K562 (cell line): ENCODE results near the gene ARHGEF12. TPM values are rescaled to one million over a fixed set of nuclear protein-coding genes. Genes with fewer than 3 reads are reported as not detected.
A peak's percentile ranks its signal among the peaks of the same experiment; 100 is the strongest.

Experiments used
- ASH1L ChIP-seq: fragments of 450-650 bp; IDR thresholded peaks from 2 replicates; pipeline ENCODE4 v1.6.1; 2018; ENCODE audit warnings: borderline replicate concordance, mild to moderate bottlenecking, low read depth; ENCODE audit not compliant: partially characterized antibody
- CSDE1 ChIP-seq, 2 experiments: fragments of 450-650 bp; IDR thresholded peaks; 2 replicates each; pipeline ENCODE4 v1.6.1; 2016; ENCODE audit warnings: mild to moderate bottlenecking in 1 of 2
- CTBP1 ChIP-seq: fragments of 450-650 bp; IDR thresholded peaks from 2 replicates; pipeline ENCODE4 v1.6.1; 2016; ENCODE audit warnings: borderline replicate concordance
- DACH1 ChIP-seq: fragments of 450-650 bp; IDR thresholded peaks from 2 replicates; pipeline ENCODE4 v1.6.1; 2018; ENCODE audit not compliant: partially characterized antibody
- DNMT1 ChIP-seq: fragments of 450-650 bp; IDR thresholded peaks from 2 replicates; pipeline ENCODE4 v1.6.1; 2016; ENCODE audit warnings: antibody characterized with exemption, mild to moderate bottlenecking
- GABPB2 ChIP-seq: fragments of 250-450 bp; sonication (Bioruptor Pico); conservative IDR thresholded peaks from 2 replicates; pipeline ENCODE4 v1.5.1; 2021; ENCODE audit warnings: mild to moderate bottlenecking
- HNRNPH1 ChIP-seq: fragments of 200-400 bp; formaldehyde crosslinking; optimal IDR thresholded peaks from 2 replicates; pipeline ENCODE3; 2017; ENCODE audit warnings: low read depth, mild to moderate bottlenecking, low read length, moderate library complexity
- MTA2 ChIP-seq: fragments of 450-650 bp; IDR thresholded peaks from 2 replicates; pipeline ENCODE4 v1.6.1; 2016; ENCODE audit warnings: low read depth
- NR2C1 ChIP-seq, 2 experiments: fragments of 450-650 bp; IDR thresholded peaks; 2 replicates each; pipeline ENCODE4 v1.6.1; 2017; ENCODE audit warnings: mild to moderate bottlenecking in 2 of 2, antibody characterized with exemption in 1 of 2, inconsistent platforms in 1 of 2, missing compliant biosample characterization in 1 of 2, missing genetic modification characterization in 1 of 2
- STAT5A ChIP-seq: IDR thresholded peaks from 2 replicates; pipeline ENCODE4 v1.6.1; 2012; ENCODE audit warnings: low read length, inconsistent platforms, borderline replicate concordance
- THRAP3 ChIP-seq: fragments of 450-650 bp; IDR thresholded peaks from 2 replicates; pipeline ENCODE4 v1.6.1; 2016; ENCODE audit warnings: mild to moderate bottlenecking, inconsistent platforms, borderline replicate concordance
- ZNF23 ChIP-seq: fragments of 250-450 bp; sonication (Bioruptor Pico); IDR thresholded peaks from 2 replicates; pipeline ENCODE4 v1.4.0; 2020; ENCODE audit warnings: mild to moderate bottlenecking
- polyA plus RNA-seq, 8 experiments: library from polyadenylated mRNA; depleted of rRNA in 4 of 8; stranded (reverse) in 5 of 8; unstranded in 3 of 8; fragments of >200 nt; fragmentation: Nextera tagmentation in 2 of 8; fragmentation: Illumina TruSeq in 1 of 8; extraction: Ambion mirVana in 2 of 8; extraction: Trizol in 1 of 8; gene quantifications; 2 replicates each; pipeline versions ENCODE4 v1.2.1 to v1.2.3, GENCODE V29; 2011 to 2014; ENCODE audit warnings: inconsistent platforms in 1 of 8, missing spikeins in 1 of 8
- total RNA-seq, 7 experiments: library from RNA; depleted of rRNA in 6 of 7; stranded (reverse); fragments of >200 nt in 6 of 7; fragmentation: Illumina TruSeq in 2 of 7; extraction: Trizol in 2 of 7; gene quantifications; 2 replicates each; pipeline versions ENCODE4 v1.2.1 to v1.2.3, GENCODE V29; 2011 to 2021; ENCODE audit warnings: low replicate concordance in 1 of 7
- TF ChIP-seq, protein P1 (sequence below): fragments of 450-650 bp; formaldehyde crosslinking; IDR thresholded peaks from 2 replicates; pipeline ENCODE4 v1.4.0; 2020; ENCODE audit warnings: mild to moderate bottlenecking, moderate library complexity
- TF ChIP-seq, protein P2 (sequence below): sonication (generic); formaldehyde crosslinking; IDR thresholded peaks from 2 replicates; pipeline ENCODE4 v1.8.0; 2023; ENCODE audit warnings: mild to moderate bottlenecking, missing genetic modification reagents
- TF ChIP-seq, protein P3 (sequence below): fragments of 250-450 bp; sonication (Bioruptor Pico); IDR thresholded peaks from 2 replicates; pipeline ENCODE4 v1.8.0; 2021; ENCODE audit warnings: moderate library complexity, mild to moderate bottlenecking, inconsistent platforms
- TF ChIP-seq, protein P4 (sequence below): fragments of 200-400 bp; formaldehyde crosslinking; IDR thresholded peaks from 2 replicates; pipeline ENCODE4 v1.6.1; 2017; ENCODE audit warnings: mild to moderate bottlenecking, low read depth, low read length, moderate library complexity
- TF ChIP-seq, protein P5 (sequence below): fragments of 250-450 bp; sonication (Bioruptor Pico); IDR thresholded peaks from 2 replicates; pipeline ENCODE4 v1.4.0; 2020; ENCODE audit warnings: mild to moderate bottlenecking, moderate library complexity
- TF ChIP-seq, protein P6 (sequence below): fragments of 450-650 bp; IDR thresholded peaks from 2 replicates; pipeline ENCODE4 v1.6.1; 2017; ENCODE audit warnings: mild to moderate bottlenecking, moderate library complexity

Gene ARHGEF12
- total and polyA plus RNA-seq, 9 of the 15 experiments (the other 6 are each of a cell fraction or from before 2014, with no cell fraction given), result 3.5 to 51.7 (median 29.5) TPM

DNA sequence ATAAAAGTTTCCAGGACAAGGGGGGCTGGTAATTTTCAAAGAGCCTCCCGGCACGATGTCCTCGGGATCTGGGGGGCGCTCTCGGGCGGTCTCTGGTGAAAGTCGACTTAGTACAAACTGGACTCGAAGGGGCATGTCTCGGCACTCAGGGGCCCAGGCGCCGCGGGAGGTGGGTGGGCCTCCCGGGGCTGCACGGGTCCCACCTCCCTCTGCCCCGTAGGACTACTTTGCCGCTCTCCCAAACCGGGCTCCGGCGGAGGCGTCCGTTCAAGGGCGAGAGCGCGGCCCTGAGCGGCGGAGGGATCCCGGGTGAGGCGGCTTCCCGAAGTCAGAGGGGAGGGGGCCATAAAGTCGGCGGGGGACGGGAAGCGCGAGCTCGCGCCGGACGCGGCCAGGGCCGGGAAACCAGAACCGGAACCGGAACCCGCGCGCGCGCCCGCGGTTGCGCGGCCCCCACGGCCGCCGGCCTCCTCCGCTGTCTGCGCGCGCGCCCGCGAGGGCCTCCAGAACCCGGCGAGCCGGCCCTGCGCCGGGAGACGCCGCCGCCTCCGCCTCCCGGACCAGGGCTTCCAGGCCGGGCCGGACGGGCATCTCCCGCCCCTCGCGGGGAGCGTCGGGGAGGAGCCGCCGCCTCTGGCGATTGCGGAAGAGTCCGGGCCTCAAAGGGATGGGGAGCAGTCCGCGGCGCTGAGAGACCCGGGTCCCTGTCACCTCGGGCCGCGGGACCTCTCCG, at the start of gene ARHGEF12 (continued):
- TF ChIP-seq, protein P1, sequence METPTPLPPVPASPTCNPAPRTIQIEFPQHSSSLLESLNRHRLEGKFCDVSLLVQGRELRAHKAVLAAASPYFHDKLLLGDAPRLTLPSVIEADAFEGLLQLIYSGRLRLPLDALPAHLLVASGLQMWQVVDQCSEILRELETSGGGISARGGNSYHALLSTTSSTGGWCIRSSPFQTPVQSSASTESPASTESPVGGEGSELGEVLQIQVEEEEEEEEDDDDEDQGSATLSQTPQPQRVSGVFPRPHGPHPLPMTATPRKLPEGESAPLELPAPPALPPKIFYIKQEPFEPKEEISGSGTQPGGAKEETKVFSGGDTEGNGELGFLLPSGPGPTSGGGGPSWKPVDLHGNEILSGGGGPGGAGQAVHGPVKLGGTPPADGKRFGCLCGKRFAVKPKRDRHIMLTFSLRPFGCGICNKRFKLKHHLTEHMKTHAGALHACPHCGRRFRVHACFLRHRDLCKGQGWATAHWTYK (CRISPR knock-in tag), result peak; percentile 31; the same call in 1 of the 2 replicates
- TF ChIP-seq, protein P2, sequence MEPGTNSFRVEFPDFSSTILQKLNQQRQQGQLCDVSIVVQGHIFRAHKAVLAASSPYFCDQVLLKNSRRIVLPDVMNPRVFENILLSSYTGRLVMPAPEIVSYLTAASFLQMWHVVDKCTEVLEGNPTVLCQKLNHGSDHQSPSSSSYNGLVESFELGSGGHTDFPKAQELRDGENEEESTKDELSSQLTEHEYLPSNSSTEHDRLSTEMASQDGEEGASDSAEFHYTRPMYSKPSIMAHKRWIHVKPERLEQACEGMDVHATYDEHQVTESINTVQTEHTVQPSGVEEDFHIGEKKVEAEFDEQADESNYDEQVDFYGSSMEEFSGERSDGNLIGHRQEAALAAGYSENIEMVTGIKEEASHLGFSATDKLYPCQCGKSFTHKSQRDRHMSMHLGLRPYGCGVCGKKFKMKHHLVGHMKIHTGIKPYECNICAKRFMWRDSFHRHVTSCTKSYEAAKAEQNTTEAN (CRISPR knock-in tag), result no peak
- TF ChIP-seq STAT5A, result no peak; the same call in 1 of the 2 replicates
- 0 out of 2 replicates have a peak, but pooled peaks have one; percentile 34 for TF ChIP-seq MTA2
- no peak for TF ChIP-seq HNRNPH1
- no peak for TF ChIP-seq CSDE1 (IDR thresholded peaks at IDR 0.05)
- TF ChIP-seq DACH1, result peak; percentile 20
- TF ChIP-seq, protein P3, sequence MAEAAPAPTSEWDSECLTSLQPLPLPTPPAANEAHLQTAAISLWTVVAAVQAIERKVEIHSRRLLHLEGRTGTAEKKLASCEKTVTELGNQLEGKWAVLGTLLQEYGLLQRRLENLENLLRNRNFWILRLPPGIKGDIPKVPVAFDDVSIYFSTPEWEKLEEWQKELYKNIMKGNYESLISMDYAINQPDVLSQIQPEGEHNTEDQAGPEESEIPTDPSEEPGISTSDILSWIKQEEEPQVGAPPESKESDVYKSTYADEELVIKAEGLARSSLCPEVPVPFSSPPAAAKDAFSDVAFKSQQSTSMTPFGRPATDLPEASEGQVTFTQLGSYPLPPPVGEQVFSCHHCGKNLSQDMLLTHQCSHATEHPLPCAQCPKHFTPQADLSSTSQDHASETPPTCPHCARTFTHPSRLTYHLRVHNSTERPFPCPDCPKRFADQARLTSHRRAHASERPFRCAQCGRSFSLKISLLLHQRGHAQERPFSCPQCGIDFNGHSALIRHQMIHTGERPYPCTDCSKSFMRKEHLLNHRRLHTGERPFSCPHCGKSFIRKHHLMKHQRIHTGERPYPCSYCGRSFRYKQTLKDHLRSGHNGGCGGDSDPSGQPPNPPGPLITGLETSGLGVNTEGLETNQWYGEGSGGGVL (CRISPR knock-in tag), result no peak
- no peak for TF ChIP-seq NR2C1 (IDR thresholded peaks at IDR 0.05)
- TF ChIP-seq NR2C1 (tag; IDR thresholded peaks at IDR 0.05), result no peak
- TF ChIP-seq, protein P4, sequence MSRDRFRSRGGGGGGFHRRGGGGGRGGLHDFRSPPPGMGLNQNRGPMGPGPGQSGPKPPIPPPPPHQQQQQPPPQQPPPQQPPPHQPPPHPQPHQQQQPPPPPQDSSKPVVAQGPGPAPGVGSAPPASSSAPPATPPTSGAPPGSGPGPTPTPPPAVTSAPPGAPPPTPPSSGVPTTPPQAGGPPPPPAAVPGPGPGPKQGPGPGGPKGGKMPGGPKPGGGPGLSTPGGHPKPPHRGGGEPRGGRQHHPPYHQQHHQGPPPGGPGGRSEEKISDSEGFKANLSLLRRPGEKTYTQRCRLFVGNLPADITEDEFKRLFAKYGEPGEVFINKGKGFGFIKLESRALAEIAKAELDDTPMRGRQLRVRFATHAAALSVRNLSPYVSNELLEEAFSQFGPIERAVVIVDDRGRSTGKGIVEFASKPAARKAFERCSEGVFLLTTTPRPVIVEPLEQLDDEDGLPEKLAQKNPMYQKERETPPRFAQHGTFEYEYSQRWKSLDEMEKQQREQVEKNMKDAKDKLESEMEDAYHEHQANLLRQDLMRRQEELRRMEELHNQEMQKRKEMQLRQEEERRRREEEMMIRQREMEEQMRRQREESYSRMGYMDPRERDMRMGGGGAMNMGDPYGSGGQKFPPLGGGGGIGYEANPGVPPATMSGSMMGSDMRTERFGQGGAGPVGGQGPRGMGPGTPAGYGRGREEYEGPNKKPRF, result no peak
- TF ChIP-seq ZNF23 (CRISPR knock-in tag), result no peak
- TF ChIP-seq, protein P5, sequence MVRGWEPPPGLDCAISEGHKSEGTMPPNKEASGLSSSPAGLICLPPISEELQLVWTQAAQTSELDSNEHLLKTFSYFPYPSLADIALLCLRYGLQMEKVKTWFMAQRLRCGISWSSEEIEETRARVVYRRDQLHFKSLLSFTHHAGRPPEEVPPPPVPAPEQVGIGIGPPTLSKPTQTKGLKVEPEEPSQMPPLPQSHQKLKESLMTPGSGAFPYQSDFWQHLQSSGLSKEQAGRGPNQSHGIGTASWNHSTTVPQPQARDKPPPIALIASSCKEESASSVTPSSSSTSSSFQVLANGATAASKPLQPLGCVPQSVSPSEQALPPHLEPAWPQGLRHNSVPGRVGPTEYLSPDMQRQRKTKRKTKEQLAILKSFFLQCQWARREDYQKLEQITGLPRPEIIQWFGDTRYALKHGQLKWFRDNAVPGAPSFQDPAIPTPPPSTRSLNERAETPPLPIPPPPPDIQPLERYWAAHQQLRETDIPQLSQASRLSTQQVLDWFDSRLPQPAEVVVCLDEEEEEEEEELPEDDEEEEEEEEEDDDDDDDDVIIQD, result no peak
- no peak for TF ChIP-seq DNMT1
- no peak for TF ChIP-seq GABPB2
- no peak for TF ChIP-seq THRAP3
- TF ChIP-seq CTBP1, result peak; percentile 86
- TF ChIP-seq, protein P6, sequence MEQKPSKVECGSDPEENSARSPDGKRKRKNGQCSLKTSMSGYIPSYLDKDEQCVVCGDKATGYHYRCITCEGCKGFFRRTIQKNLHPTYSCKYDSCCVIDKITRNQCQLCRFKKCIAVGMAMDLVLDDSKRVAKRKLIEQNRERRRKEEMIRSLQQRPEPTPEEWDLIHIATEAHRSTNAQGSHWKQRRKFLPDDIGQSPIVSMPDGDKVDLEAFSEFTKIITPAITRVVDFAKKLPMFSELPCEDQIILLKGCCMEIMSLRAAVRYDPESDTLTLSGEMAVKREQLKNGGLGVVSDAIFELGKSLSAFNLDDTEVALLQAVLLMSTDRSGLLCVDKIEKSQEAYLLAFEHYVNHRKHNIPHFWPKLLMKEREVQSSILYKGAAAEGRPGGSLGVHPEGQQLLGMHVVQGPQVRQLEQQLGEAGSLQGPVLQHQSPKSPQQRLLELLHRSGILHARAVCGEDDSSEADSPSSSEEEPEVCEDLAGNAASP, result no peak
- no peak for TF ChIP-seq ASH1L
